Activated CD8-positive, alpha-beta T cell treated with anti-CD3 and anti-CD28 coated beads for 36 hours (primary cell): ENCODE measurements around the gene HAUS3. TPM values are rescaled to one million over a fixed set of nuclear protein-coding genes. Genes with fewer than 3 reads are reported as not detected.

Source experiments
- ATAC-seq: fragments of 200-7000 bp; cut with Tn5 transposase; one replicate; pipeline ENCODE4 v1.10.0; 2021; ENCODE audit warnings: mild to moderate bottlenecking, moderate library complexity
- CTCF ChIA-PET: fragments of 350-600 bp; sonication (Branson Sonifier 250); formaldehyde crosslinking; loops from one replicate; lab custom pipeline; 2021; ENCODE audit warnings: antibody characterized with exemption; lab: Charles Lee
- POLR2A ChIA-PET: fragments of 350-600 bp; sonication (Branson Sonifier 250); formaldehyde crosslinking; loops from one replicate; lab custom pipeline; 2021; ENCODE audit warnings: antibody characterized with exemption; lab: Charles Lee
- DNase-seq: peaks from one replicate; pipeline ENCODE4 v3.0.0-alpha.2; 2020
- H3K27ac Mint-ChIP-seq: one replicate; pipeline ENCODE4 v1.8.0; 2021; ENCODE audit warnings: mild to moderate bottlenecking, mixed read lengths
- H3K27me3 Mint-ChIP-seq: one replicate; pipeline ENCODE4 v1.8.0; 2021; ENCODE audit warnings: mixed read lengths
- H3K36me3 Mint-ChIP-seq: one replicate; pipeline ENCODE4 v1.8.0; 2021; ENCODE audit warnings: low read depth, mixed read lengths
- H3K4me1 Mint-ChIP-seq: one replicate; pipeline ENCODE4 v1.8.0; 2021; ENCODE audit warnings: low read depth, mixed read lengths
- H3K4me3 Mint-ChIP-seq: one replicate; pipeline ENCODE4 v1.8.0; 2021; ENCODE audit warnings: mild to moderate bottlenecking, moderate library complexity, mixed read lengths
- H3K9me3 Mint-ChIP-seq: one replicate; pipeline ENCODE4 v1.8.0; 2021; ENCODE audit warnings: mixed read lengths
- intact Hi-C: fragments of 100-400 bp; cut with micrococcal nuclease; formaldehyde crosslinking; loops from one replicate; pipeline ENCODE4 v1.10.0; 2022
- total RNA-seq, 2 experiments: library from RNA; stranded (reverse); gene quantifications; one replicate each; pipeline ENCODE4 v1.2.3, GENCODE V29; 2021
- TF ChIP-seq, protein P1 (sequence below): fragments of 200-600 bp; IDR thresholded peaks from one replicate; pipeline ENCODE4 v1.8.0; 2022; ENCODE audit warnings: antibody characterized with exemption, mild to moderate bottlenecking

Gene HAUS3
- total RNA-seq, 2 experiments from 2014 or later = 18.4 to 19.5 TPM

DNA sequence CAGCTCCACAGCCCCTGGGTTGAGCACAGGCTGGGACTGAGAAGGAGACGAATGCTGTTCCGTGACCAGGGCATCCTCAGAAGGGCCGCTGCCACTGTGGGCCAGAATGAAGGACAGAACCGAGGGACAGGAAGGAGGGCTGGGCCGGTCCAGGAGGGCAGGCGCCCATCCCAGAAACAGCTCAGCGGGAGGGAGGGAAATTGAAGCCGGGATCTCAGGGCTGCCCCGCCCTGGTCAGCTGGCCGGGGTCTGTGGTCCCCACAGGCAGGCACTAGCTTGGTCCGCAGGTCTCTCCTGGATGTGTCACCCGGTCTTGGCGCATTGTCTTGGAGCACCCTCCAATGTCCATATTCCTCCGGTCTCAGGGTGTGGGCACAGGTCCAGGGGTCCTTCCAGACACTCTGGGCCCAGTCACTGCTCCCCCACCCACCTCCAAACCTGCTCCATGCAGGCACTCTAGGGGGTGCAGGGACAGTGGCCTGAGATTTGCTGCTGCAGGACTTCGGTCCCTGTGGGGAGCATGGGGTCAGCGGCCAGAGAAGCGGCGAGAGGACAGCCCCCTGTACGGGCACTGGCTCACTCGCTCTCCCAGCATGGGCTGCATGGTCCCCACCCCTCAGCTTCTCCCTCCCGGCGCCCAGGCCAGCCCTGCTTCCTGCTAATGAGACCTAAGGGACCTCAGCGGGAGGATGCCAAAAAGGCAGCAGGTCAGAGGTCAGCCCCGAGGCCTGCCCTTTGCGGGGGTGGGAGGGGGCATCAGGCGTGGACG, 43.9 kb upstream of the HAUS3 start:
- ChIA-PET CTCF (no interaction called here), POLR2A (interaction anchor here (1.8 kb wide), 1 partner anchor 11 kb away, joined by 5 read pairs; no protein-coding TSS in a partner anchor)
- TF ChIP-seq, protein P1, sequence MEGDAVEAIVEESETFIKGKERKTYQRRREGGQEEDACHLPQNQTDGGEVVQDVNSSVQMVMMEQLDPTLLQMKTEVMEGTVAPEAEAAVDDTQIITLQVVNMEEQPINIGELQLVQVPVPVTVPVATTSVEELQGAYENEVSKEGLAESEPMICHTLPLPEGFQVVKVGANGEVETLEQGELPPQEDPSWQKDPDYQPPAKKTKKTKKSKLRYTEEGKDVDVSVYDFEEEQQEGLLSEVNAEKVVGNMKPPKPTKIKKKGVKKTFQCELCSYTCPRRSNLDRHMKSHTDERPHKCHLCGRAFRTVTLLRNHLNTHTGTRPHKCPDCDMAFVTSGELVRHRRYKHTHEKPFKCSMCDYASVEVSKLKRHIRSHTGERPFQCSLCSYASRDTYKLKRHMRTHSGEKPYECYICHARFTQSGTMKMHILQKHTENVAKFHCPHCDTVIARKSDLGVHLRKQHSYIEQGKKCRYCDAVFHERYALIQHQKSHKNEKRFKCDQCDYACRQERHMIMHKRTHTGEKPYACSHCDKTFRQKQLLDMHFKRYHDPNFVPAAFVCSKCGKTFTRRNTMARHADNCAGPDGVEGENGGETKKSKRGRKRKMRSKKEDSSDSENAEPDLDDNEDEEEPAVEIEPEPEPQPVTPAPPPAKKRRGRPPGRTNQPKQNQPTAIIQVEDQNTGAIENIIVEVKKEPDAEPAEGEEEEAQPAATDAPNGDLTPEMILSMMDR = no peak
- Mint-ChIP-seq H3K4me1 (peaks cover 46% of the 10 kb centered on the region), H3K9me3 (no peaks in the 10 kb centered on the region), H3K27ac (no peak overlapping the region), H3K4me3 (no peak overlapping the region), H3K27me3 (no peaks in the 10 kb centered on the region), H3K36me3 (no peaks in the 10 kb centered on the region)
- no peak for DNase-seq
- no peak for ATAC-seq
- intact Hi-C loops = no loop called here

DNA sequence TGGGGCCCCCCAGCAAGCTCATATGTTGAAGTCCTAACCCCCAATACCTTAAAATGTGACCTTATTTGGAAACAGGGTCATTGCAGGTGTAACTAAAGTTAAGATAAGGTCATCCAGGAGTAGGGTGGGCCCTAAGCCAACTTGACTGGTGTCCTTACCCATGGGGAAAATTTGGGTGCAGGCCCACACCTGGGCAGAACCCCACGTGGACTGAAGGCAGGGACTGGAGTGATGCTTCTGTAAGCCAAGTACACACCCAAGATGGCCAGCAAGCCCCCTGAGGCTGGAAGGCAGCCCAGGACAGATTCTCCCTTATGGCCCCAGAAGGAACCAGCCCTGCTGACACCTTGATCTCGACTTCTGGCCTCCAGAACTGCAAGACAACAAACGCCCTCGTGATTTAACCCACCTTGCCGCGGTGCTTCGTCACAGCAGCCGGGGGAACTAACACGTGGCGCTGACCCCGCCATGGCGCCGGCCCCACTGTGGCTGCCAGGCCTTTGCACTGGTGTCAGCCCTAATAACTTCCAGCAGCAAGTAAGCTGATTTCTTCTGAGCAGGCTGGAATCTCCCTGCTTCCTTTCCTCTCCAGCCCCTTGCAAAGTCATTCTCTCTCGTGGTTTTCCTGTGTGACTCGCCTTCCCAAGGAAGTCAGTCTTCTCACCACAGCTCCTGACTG, 43.2 kb upstream of the HAUS3 start:
- Mint-ChIP-seq H3K27ac (peak overlapping the region; percentile 34), H3K4me3 (no peak overlapping the region), H3K9me3 (no peaks in the 10 kb centered on the region), H3K36me3 (no peaks in the 10 kb centered on the region), H3K4me1 (peaks cover 44% of the 10 kb centered on the region), H3K27me3 (no peaks in the 10 kb centered on the region)
- intact Hi-C loops = loop anchor here (5.0 kb wide), 1 partner anchor 127 kb away; no protein-coding TSS in a partner anchor
- TF ChIP-seq, protein P1 = no peak
- ATAC-seq (no peak), DNase-seq (no peak)
- ChIA-PET CTCF (no interaction called here), POLR2A (interaction anchor here (1.8 kb wide), 1 partner anchor 12 kb away, joined by 5 read pairs; no protein-coding TSS in a partner anchor)

DNA sequence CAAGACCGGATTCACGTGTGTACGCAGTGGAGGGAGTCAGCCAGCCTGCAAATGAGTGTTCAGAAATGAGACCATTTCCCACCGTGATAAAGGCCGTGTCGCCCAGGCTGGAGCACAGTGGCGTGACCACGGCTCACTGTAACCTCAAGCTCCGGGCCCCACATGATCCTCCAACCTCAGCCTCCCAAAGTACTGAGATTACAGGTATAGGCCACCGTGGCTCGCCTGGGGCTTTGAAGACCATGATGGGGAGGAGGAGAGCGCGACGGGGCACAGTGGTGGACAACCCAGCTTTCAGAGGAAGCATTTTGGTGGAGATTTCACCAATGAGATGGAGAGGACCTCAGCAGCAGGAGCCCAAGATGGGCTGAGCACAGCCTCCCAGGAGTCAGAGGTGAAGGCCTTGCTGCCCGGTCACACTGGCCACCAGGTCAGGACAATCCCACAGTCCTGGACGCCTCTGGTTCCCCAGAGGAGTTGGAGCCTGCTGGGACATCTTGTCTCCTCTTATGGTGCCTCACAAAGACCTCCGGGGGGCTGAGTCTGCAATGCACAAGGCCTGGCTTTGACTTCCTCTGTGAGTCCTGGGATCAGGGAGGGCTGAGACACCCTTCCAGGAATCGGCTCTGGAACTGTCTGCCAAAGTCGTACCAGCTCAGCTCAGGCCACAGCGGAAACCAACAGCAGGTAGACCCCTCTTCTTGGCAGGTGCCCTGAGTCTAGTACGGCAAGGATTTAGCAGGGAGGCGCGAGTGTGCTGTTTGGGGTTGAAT, 42.4 kb upstream of the HAUS3 start:
- TF ChIP-seq, protein P1 = no peak
- H3K27ac Mint-ChIP-seq = no peak overlapping the region
- no peaks in the 10 kb centered on the region for H3K9me3 Mint-ChIP-seq
- POLR2A ChIA-PET = interaction anchor here (1.2 kb wide), 1 partner anchor 10 kb away, joined by 3 read pairs; no protein-coding TSS in a partner anchor
- H3K4me1 Mint-ChIP-seq = peaks cover 37% of the 10 kb centered on the region
- DNase-seq (no peak), ATAC-seq (no peak)
- H3K4me3 Mint-ChIP-seq = no peak overlapping the region
- intact Hi-C loops = loop anchor here (5.0 kb wide), 1 partner anchor 128 kb away; no protein-coding TSS in a partner anchor
- CTCF ChIA-PET = no interaction called here
- no peaks in the 10 kb centered on the region for H3K27me3 Mint-ChIP-seq
- no peaks in the 10 kb centered on the region for H3K36me3 Mint-ChIP-seq

DNA sequence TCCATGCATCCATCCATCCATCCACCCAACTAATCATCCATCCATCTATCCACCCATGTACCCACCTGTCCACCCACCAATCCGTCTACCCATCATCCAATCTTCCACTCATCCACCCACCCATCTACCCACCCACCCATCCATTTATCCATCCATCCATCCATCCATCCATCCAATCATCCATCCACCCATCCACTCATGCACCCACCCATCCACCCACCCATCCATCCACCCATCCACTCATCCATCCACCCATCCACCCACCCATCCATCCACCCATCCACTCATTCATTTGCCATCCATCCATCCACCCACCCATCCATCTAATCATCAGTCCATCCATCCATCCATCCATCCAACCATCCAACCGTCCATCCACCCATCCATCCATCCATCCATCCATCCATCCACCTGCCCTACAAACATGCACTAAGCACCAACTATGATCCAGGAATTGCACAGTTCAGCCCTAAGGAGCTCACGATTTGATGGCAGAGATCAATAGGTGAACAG, 41.3 kb upstream of the HAUS3 start:
- Mint-ChIP-seq H3K27me3 (no peaks in the 10 kb centered on the region), H3K4me1 (peaks cover 37% of the 10 kb centered on the region), H3K4me3 (no peak overlapping the region), H3K27ac (no peak overlapping the region), H3K9me3 (no peaks in the 10 kb centered on the region), H3K36me3 (no peaks in the 10 kb centered on the region)
- CTCF ChIA-PET = no interaction called here
- no peak for ATAC-seq
- POLR2A ChIA-PET = interaction anchor here (1.2 to 2.0 kb wide), 2 partner anchors 9 to 13 kb away, joined by 3 to 6 read pairs; no protein-coding TSS in a partner anchor
- TF ChIP-seq, protein P1 = no peak
- intact Hi-C loops = loop anchor here (5.0 kb wide), 1 partner anchor 129 kb away; no protein-coding TSS in a partner anchor
- DNase-seq = no peak
